Activated CD4-positive, alpha-beta T cell treated with anti-CD3 and anti-CD28 coated beads, Interleukin-2, amount 50 U/mL, for 4 hours (primary cell): ENCODE results near the gene SEM1.
"Not testable (repeated sequence)": the region's sequence is repeated elsewhere in the genome, so short reads cannot be mapped to it uniquely, and the experiment has no call there.

ENCODE experiments used
- DNase-seq, 2 experiments: peaks; one replicate each; pipeline ENCODE4 v3.0.0-alpha.2; 2020

Gene SEM1

DNA sequence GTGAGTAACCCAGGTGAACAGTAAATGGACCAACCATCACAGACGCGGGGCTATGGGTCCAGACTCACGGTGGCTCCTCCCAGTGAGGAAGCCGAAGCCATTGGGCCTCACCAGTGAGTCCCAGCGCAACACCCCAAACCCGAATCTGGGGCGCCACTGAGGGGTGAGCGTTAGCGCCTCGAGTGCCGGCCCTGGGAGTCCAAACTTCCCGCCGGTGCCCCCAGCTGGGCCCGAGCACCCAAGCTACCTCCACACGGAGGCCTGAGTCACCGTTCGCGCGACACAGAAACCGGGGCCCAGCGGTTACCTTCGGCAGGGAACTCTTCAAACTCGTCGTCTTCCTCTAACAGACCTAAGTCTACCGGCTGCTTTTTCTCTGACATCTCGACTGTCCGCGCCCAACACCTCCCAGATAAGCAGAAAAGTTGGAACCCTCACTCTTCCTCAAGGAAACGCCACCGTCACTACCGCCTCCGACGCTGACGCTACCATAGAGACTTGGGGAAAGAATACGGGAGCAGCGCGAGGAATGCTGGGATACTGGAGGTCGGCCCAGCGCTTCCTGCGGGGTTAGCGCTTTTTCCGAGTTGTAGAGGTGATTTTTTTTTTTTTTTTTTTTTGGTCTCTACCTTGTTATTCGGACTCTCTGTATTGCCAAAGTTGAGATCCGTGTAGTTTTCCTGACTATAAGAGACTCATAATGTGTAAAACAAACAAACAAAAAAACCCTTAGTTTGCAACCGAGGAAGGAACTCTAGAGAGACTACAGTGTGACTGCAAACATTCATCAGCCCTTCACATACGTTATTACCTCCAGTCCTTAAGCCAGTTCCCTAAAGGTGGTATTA is at the start of gene SEM1:
Gene SEM1, minus strand, starts transcription at position 466 of the 848 bp plus-strand sequence. Its CDS starts 83 bp downstream, at position 383.
- peak; percentile 55 to 60 for DNase-seq

DNA sequence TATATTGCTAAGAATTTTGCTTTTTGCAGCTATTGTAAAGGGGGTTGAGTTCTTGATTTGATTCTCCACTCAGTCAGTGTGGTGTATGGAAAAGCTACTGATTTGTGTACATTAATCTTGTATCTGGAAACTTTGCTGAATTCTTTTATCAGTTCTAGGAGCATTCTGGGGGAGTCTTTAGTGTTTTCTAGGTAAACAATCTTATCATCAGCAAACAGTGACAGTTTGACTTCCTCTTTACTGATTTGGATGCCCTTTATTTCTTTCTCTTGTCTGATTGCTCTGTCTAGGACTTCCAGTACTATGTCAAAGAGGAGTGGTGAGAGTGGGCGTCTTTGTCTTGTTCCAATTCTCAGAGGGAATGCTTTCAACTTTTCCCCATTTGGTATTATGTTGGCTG is 48.2 kb upstream of the SEM1 start:
- not testable (repeated sequence) for DNase-seq

DNA sequence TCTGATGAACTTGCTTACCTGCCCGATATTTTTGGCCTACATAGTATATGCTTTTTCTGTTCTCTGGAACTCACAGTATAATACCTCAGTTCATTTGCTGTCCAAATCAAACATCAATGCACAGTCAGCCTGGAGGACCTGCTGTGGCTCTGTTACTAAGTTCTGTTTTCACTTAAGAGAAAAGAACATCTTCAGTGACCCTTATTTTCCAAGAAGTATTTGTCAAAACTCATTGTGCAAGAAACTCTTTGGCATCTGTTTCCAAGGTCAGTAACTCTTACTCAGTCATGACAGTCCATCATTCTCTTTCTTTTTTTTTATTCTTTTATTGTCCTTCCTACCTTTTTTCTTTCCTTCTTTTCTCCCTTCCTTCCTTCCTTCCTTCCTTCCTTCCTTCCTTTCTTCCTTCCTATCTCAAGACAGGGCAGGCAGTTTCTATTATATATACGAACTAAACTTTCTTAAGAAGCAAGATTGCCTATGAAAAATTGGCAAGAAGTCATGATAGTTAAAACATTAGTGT is 37.8 kb upstream of the SEM1 start:
- no peak for DNase-seq

DNA sequence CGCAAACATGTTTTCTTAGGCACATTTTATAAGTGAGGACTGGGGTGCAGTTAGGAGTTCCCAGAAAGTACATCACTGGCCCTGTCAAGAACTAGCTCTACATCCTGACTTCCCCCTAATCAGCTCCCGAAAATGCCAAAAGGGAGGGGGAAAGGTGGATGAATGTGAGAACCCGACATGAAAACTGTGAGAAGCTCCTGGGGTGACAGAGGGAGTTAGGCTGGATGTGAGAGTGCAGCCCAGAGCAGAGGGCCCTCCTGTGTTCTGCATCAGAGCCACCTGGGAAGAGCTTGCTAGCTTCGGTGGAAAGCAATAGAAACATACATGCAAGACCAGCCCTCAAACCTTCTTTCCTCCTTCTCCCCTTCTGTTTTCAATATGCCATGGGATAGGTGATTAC is 30.5 kb upstream of the SEM1 start:
- DNase-seq = no peak

DNA sequence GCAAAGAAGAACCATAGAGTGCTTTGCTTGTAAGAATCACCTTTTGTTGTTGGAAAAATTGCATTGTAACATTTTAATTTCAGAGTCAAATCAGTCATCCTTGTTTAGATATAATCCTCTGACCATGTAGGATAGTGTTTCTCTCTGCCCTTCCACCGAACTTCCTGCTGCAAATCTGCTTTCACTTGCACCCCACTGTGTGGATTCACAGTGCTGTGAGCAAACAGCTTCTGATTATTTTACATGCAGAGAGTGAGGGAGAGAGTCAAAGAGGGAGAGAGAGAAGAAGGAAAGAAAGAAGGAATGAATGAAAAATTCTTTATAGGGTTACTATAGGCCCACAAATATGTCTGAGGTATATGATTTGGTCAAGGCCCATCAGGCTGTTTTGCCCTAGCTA is 30.0 kb upstream of the SEM1 start:
- DNase-seq = no peak

DNA sequence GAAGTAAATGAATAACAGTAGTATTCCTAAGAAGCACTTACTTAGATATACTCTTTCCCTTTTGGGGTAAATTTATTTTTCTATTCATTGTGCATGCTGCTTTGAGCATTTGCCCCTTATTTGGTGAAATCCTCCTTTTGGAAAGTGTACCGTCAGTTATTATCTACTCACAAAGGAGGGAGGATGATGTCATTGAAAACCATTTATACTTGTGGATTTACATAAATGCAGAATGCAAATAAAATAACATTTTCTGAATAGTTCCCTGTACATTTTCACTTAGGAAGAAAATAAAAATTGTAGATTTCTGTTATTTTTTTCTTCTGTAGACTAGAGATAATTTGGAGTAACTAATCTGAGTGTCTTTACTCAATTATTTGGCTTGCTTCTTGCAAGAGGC is 29.5 kb upstream of the SEM1 start:
- DNase-seq = no peak

DNA sequence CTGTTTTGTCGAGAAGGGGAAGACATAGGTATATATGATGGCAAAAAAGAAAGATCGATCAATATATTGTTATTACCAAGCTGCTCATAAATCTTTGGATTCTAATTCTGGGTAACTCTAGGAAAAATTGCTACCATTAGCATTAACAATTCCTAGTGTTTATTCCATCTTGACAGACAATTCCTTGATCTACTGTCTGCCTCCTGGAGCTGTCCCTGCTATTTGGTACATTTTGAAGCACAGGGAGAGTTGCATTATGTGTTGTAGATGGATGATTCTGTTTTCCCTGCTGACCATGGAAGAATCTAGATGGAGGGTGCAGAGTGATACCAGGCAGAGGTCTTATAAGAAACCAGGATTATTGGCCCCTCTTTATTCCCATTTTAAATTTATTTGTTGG is 29.1 kb upstream of the SEM1 start:
- DNase-seq = no peak

DNA sequence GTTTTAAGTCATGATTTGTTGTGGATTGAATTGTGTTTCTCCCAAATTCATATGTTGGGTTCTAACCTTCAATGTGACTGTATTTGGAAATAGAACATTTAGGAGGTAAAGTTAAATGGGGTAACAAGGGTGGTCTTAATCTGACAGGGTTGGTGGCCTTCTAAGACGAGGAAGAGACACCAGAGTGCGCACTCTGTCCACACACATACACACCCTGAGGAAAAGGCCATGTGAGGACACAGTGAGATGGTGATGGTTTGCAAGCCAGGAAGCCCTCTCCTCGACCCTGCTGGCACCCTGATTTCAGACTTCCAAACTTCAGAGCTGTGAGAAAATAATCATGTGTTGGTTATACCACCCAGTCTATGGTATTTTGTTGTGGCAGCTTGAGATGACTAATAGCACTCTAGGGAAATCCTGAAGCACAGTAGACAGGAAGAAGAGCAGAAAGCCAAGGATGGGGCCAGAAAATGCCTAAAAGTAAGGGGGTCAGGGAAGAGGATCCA is 28.0 kb upstream of the SEM1 start:
- no peak for DNase-seq

DNA sequence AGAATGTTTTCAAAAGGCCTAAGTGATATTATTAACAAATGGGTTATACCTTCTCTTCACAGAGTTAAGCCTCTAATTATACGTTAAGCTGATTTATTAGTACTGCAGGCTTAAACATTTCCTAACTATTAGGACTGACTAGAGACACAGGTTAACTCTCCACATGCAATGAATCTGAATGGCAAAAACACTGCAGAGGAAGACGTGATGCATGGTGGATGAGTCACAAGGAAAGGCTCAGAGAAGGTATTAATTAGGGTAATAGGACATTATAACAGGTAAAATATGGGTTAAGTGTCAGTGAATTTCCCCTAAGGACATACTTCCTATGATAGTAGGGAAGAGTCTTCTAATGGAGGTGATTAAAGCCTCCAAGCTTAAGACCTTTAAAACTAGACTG is 24.7 kb upstream of the SEM1 start:
- DNase-seq = no peak

DNA sequence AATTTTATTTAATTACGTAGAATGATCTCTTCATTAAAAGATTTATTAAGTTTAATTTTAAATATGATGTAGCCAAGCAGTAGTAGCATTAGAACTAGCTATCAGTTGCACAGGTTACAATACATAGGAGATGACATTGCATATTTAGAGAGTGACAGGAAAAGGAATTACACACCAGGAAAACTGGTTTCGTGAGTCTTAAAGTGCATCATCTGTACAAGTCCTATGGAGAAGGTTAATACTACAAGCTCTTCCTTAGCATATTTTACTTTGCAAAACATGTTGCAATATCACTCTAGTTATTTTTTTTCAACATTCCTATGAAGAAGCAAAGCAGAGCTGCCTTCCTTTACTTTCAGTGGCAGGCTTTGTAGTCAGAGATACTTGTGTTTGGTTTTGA is 20.2 kb upstream of the SEM1 start:
- no peak for DNase-seq

DNA sequence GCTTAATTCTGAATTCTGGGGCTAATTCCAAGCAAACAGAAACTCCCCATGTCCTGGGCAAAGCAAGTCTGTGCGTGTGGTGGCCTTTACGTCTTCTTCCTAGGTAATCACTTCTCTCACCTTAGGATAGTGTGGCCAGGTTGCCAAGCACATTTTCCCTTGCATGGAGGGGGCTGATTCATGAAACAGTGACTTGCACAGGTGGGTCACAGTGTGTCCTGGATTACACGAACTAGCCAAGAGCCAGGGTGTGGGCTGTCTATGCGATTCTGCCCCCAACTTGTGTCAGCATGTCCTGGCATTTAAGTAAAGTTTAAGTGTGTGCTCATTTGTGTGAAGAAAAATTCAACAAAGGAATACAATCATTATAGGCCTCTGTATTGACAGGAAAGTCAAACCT is 18.5 kb upstream of the SEM1 start:
- DNase-seq = no peak

DNA sequence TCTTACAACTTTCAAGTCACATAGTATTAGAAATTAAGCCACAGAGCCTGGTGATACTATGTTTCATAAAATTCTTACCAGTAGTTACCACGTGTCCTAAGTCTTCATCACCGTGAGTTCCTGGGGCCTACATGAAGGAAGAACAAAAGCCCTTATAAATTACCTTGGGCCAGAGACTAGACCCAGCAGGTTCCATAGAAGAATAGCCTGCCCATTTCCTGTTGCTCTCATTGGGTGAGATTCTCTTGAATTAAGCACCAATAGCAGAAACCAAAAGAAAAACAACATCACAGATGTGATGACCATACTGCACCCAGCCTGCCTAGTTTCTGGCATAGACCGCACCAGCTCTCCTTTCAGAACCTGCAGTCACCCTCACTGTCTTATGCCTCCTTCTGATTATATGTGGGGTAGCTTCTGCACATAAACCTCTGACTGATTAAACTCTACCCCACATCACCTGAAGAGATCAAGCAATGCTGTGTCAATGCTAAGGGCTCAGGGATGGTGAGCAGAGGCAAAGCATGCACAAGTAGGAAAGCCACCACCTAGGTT is 18.0 kb upstream of the SEM1 start:
- no peak for DNase-seq

DNA sequence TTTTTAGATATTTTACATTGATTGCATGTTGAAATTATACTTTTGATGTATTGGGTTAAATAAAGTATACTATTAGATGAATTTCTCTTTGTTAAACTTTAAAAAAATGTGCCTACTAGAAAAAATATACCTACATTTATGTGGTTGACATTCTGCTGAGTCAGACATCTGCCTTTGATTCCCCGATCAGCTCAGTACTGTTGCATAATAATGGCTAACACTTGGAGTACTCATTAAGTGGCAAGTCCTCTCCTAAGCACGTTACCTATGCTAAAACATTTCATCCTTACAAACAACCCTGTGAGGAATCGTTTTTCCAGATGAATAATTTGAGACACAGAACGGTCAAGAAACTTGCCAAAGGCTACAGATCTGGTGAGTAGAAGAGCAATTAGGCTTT is 14.0 kb upstream of the SEM1 start:
- DNase-seq = no peak

DNA sequence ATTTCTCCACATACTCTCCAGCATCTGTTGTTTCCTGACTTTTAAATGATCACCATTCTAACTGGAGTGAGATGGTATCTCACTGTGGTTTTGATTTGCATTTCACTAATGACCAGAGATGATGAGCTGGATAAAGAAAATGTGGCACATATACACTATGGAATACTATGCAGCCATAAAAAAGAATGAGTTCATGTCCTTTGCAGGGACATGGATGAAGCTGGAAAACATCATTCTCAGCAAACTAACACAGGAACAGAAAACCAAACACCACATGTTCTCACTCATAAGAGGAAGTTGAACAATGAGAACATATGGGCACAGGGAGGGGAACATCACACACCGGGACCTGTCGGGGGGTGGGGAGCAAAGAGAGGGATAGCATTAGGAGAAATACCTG is 13.3 kb upstream of the SEM1 start:
- DNase-seq = not testable (repeated sequence)

DNA sequence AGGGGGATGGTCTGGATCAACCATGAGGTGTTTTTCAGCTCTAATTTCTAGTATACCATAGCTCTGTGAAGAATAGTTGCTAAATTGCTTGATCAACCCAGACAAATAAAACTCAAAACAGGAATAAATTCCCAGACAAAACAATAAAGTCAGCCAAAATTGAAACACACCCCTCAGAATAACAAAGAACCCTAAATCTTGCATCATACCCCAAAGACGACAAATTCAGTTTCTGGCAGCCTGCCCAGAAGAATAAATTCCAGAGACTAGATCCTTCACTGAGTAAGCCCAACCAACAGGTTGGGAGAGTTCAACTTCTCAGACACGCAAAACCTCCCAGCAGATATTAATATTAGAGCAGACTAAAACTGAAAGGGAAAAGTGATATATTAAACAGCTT is 11.2 kb upstream of the SEM1 start:
- DNase-seq = no peak

DNA sequence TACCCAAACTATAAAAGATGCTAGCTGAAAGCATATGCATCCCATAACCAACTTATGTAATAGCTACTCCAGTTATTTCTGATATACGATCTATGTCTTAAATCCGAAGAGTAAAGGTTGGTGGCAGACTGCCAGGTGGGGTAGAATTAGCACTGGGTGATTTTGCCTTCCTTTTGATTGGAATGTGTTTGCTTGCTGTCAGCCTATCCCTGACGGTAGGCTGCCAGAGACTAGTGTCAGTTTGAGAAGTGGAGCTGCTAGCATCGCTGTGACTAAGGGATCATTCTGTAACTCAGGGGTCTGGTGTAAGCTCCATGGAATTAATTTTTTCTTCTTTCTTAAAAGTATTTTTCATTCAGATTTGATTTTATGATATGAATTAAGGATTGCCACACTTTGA is 9.5 kb upstream of the SEM1 start:
- DNase-seq = no peak

DNA sequence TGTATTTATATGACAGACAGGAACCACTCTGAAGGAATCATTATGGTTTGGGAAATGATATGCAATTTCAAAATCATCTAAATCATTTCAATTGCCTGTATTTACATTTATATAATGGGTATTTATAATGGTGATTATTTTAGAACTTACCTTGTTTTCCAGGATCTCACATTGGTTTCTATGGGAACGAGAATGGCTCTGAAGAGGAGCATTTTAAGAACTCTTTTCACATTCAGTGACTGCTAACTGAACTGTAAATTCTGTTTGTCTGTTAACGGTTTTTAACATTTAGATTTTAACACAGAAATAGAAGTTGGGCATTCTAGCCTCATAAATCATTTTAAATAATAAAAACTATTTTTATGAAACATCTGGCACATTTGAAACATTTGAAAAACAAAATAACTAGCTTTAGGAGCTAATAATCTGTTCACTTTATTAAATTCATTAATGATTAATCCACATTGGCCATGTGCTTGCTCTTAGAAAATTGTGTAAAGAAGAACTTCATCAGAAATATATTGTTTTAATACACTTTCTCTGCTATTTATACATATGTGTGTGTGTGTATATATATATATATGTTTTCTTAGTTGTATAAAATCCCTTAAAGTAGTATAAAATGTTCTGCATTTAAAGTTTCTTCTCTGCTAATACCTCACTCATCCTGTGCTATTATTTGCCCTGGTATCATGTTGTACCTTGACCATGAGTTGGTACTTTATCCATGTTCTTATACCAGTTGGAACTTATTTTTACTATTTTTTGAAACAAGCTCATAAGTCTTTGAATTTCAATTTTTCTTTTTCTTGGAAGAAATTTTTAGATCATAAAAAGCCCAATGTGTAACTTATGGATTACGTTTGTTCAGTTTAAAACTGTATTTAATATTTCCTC is 8.7 kb upstream of the SEM1 start:
- no peak for DNase-seq

DNA sequence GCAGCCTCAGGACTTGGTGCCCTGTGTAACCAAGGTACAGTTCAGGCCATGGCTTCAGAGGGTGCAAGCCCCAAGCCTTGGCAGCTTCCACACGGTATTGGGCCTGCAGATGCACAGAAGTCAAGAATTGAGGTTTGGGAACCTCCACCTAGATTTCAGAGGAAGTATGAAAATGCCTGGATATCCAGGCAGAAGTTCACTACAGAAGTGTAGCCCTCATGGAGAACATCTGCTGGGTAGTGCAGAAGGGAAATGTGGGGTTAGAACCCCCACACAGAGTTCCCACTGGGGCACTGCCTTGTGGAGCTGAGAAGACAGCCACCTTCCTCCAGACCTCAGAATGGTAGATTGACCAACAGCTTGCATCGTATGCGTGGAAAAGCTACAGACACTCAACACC is 3.4 kb upstream of the SEM1 start:
- no peak for DNase-seq

DNA sequence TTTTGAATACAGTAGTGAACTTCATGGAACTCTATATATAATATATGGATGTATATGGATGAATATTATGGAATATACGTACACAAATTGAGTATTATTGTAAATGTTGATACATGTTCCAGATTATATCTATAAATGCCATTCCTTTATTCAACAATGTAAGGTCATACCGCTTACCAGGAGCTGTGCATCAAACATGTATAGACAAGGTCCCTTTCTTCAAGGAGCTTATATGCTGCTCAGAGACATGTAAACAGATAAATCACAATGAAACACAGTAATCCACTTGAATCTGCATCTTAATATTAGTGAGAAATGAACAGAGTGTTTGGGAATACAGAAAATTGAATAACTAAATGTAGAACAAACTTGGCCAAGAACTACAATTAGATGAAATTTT is 898 bp upstream of the SEM1 start:
- DNase-seq = no peak

DNA sequence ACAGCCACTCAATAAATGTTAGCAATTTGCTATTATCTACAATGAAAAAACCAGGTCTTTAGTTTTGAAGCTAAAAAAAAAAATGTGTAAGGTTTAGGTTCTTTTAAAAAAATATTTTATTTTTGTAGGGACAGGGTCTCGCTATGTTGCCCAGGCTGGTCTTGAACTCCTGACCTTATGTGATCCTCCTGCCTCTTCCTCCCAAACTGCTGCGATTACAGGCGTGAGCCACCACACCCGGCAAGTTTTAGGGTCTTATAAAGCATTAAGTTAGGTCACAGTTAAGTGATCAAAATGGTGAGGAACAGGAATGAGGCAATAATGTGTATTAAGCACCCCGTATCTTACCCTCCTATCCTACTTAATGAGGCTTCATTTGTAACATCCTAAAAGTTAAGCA is 774 bp downstream of the SEM1 start:
- DNase-seq = no peak

DNA sequence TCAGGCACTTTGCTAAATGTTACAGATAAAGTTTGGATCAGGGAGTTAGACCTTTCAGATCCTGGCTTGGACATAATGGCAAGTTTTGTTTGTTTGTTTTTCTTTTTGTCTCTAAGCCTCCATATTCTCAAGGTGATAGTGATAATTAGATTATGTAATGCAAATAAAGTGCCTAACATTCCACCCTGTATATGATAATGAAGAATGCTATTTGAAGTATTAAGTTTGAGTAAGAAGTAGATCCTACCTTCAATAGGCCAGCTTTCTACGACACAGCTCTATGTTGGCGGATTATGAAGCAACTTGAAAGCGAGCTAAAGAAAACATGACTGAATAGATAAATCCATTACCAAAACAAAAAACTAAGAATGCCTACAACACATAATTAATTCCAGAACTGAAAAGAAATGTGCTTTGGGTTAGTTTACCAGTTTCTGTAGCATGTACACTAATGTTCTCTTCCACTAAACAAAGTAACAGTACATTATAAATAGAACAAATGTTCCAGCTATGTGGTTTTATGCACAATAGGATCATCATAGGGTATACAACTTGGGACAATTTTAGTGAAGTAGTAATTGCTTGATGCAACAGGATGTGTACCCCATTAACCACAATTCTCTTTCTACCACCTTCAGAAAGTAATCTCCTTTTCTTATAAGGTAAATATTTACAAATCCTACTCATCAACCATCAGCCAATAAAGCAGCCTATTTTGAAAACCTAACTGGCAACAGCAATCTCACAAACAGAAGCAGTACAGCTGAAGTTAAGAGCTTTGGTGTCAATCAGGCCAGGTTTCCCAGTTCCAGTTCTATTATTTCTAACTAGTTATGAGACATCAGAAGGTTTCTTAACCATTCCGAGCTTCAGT is 1.5 kb downstream of the SEM1 start:
- DNase-seq = no peak

DNA sequence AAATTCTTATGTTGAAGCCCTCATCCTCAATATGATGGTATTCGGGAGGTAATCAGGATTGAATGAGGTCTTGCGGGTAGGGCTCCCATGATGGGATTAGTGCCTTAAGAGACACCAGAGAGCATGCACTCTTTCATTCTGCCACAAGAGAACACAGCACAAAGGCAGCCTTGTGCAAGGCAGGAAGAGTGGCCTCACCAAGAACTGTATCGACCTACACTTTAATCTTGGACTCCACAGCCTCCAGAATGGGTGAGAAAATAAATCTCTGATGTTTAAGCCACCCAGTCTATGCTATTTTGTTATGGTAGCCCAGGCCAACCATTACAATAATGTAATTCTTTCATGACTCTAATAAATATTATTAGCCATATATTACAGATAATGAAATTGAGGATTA is 8.4 kb downstream of the SEM1 start:
- no peak for DNase-seq
